Endothelial cell of umbilical vein (primary cell): ENCODE measurements around the gene ADA. TPM values are rescaled to one million over a fixed set of nuclear protein-coding genes. Genes with fewer than 3 reads are reported as not detected.
"Not testable (repeated sequence)": the region's sequence is repeated elsewhere in the genome, so short reads cannot be mapped to it uniquely, and the experiment has no call there.

Source experiments
- BruUV-seq: library from RNA; stranded (reverse); fragments of 400-500 nt; replicated peaks from 2 replicates; lab custom pipeline; 2021; lab: Mats Ljungman, UMichigan
- CTCF ChIA-PET: fragments of 300-600, 350-600 bp; sonication (Branson Sonifier 250); formaldehyde crosslinking; loops from one replicate; lab custom pipeline; 2021; ENCODE audit warnings: antibody characterized with exemption, inconsistent platforms; lab: Charles Lee
- POLR2A ChIA-PET: fragments of 300-600, 350-600 bp; sonication (Branson Sonifier 250); formaldehyde crosslinking; loops from one replicate; lab custom pipeline; 2021; ENCODE audit warnings: antibody characterized with exemption, inconsistent platforms; lab: Charles Lee
- DNase-seq: peaks from one replicate; pipeline ENCODE4 v3.0.0-alpha.2; 2011; ENCODE audit warnings: low read depth, low spot score
- FAIRE-seq: peaks from 2 replicates; lab custom pipeline; 2011; peaks lifted over from hg19 to GRCh38; lab: Jason Lieb, UNC
- H2AFZ ChIP-seq: 2 replicates; pipeline ENCODE4 v1.6.0; 2012; ENCODE audit warnings: low read depth, low read length, control low read depth, inconsistent platforms
- H3K27ac ChIP-seq: 2 replicates; pipeline ENCODE4 v1.5.1; 2011; ENCODE audit warnings: low read depth, mild to moderate bottlenecking, control low read depth, low read length, moderate library complexity; ENCODE audit not compliant: insufficient read depth
- H3K27me3 ChIP-seq, 2 experiments: 2 replicates each; pipeline versions ENCODE4 v1.6.0 to v1.6.1; 2011; ENCODE audit warnings: low read length in 2 of 2, mixed read lengths in 1 of 2; ENCODE audit not compliant: control insufficient read depth in 2 of 2, insufficient read depth in 2 of 2
- H3K36me3 ChIP-seq, 2 experiments: 2 replicates in 1 of 2; 3 replicates in 1 of 2; pipeline ENCODE4 v1.5.1; 2011; ENCODE audit warnings: low read length in 2 of 2, mild to moderate bottlenecking in 1 of 2, moderate library complexity in 1 of 2; ENCODE audit not compliant: control insufficient read depth in 2 of 2, insufficient read depth in 2 of 2; ENCODE audit errors: extremely low read depth in 1 of 2
- H3K4me1 ChIP-seq: 3 replicates; pipeline ENCODE4 v1.5.1; 2011; ENCODE audit warnings: mild to moderate bottlenecking, low read length; ENCODE audit not compliant: control insufficient read depth, insufficient read depth; ENCODE audit errors: extremely low read depth
- H3K4me2 ChIP-seq: 2 replicates; pipeline ENCODE4 v1.6.1; 2011; ENCODE audit warnings: low read length, control low read depth, mixed read lengths; ENCODE audit not compliant: insufficient read depth
- H3K4me3 ChIP-seq, 3 experiments: fragments of 200-600 bp in 1 of 3; sonication (generic), shearing (Covaris generic) in 1 of 3; replicated peaks in 1 of 3; 2 replicates each; pipeline ENCODE4 v1.5.1; 2011 to 2016; ENCODE audit warnings: control low read depth in 3 of 3, low read length in 3 of 3, mild to moderate bottlenecking in 2 of 3, inconsistent platforms in 1 of 3, low read depth in 1 of 3, moderate library complexity in 1 of 3; ENCODE audit not compliant: insufficient read depth in 1 of 3
- H3K79me2 ChIP-seq: 2 replicates; pipeline ENCODE4 v1.6.0; 2012; ENCODE audit warnings: low read length, inconsistent platforms; ENCODE audit not compliant: control insufficient read depth, insufficient read depth
- H3K9ac ChIP-seq: replicated peaks from 2 replicates; pipeline ENCODE3; 2011; ENCODE audit warnings: low read length, control low read depth; ENCODE audit not compliant: insufficient read depth; ENCODE audit errors: extremely low read depth
- H3K9me1 ChIP-seq: replicated peaks from 3 replicates; pipeline ENCODE4 v1.6.0; 2011; ENCODE audit warnings: mild to moderate bottlenecking, low read length; ENCODE audit not compliant: control insufficient read depth, insufficient read depth; ENCODE audit errors: extremely low read depth
- H3K9me3 ChIP-seq: replicated peaks from 2 replicates; pipeline ENCODE4 v1.5.1; 2012; ENCODE audit warnings: low read length, inconsistent platforms; ENCODE audit not compliant: control insufficient read depth, insufficient read depth
- H4K20me1 ChIP-seq: replicated peaks from 2 replicates; pipeline ENCODE3; 2011; ENCODE audit warnings: mild to moderate bottlenecking, low read length; ENCODE audit not compliant: control insufficient read depth, insufficient read depth; ENCODE audit errors: extremely low read depth
- EZH2 ChIP-seq: IDR thresholded peaks from 2 replicates; pipeline ENCODE4 v1.6.1; 2012; ENCODE audit warnings: borderline replicate concordance, low read depth, mild to moderate bottlenecking, moderate library complexity, low read length, inconsistent platforms; ENCODE audit not compliant: severe bottlenecking
- FOS ChIP-seq: IDR thresholded peaks from 2 replicates; pipeline ENCODE4 v1.6.1; 2011; ENCODE audit warnings: mild to moderate bottlenecking, low read length, moderate library complexity, borderline replicate concordance; ENCODE audit not compliant: insufficient read depth
- MAX ChIP-seq: IDR thresholded peaks from 2 replicates; pipeline ENCODE4 v1.6.1; 2011; ENCODE audit not compliant: insufficient read depth, insufficient read length
- MYC ChIP-seq: IDR thresholded peaks from one replicate; pipeline ENCODE4 v1.6.1; 2011; ENCODE audit warnings: mild to moderate bottlenecking, low read depth, low read length
- dilution Hi-C: fragments of 300-500 bp; cut with MboI; formaldehyde crosslinking; loops from one replicate; pipeline ENCODE4 v1.15.0; 2019; ENCODE audit warnings: low sequenced_read_pairs; ENCODE audit not compliant: extremely low pct_ligation_motif_present
- intact Hi-C: fragments of 100-400 bp; cut with micrococcal nuclease; formaldehyde crosslinking; loops from one replicate; pipeline ENCODE4 v1.10.0; 2022
- polyA plus RNA-seq, 4 experiments: library from polyadenylated mRNA; depleted of rRNA in 3 of 4; stranded (reverse) in 3 of 4; unstranded in 1 of 4; fragments of >200 nt; gene quantifications; 2 replicates each; pipeline versions ENCODE4 v1.2.1 to v1.2.3, GENCODE V29; 2011 to 2012; ENCODE audit warnings: missing spikeins in 1 of 4
- total RNA-seq: library from RNA; stranded (reverse); gene quantifications from 2 replicates; pipeline ENCODE4 v1.2.3, GENCODE V29; 2021

Gene ADA
- total and polyA plus RNA-seq, 2 donors (not counting 3 experiments of a cell fraction or from before 2014, with no cell fraction given), result 26.3 to 33.1 TPM

GRCh38 chr20:44698351-44698750 lies 46.9 kb upstream of the ADA start:
- peaks cover 26% of the 10 kb centered on the region for H3K4me1 ChIP-seq
- H3K27ac ChIP-seq, result no peak overlapping the region
- ChIA-PET POLR2A (no interaction called here), CTCF (no interaction called here)
- no peak overlapping the region for H3K9ac ChIP-seq
- no peaks in the 10 kb centered on the region for H3K27me3 ChIP-seq
- H3K9me1 ChIP-seq, result no peaks in the 10 kb centered on the region
- H3K36me3 ChIP-seq, result no peaks in the 10 kb centered on the region
- FAIRE-seq (no peak), DNase-seq (no peak)
- no peaks in the 10 kb centered on the region for H4K20me1 ChIP-seq
- H3K9me3 ChIP-seq, result no peaks in the 10 kb centered on the region
- no peak overlapping the region for H2AFZ ChIP-seq
- H3K4me3 ChIP-seq, result no peak overlapping the region
- intact Hi-C loops (no loop called here), dilution Hi-C loops (no loop called here)
- H3K79me2 ChIP-seq, result no peaks in the 10 kb centered on the region
- H3K4me2 ChIP-seq, result no peak overlapping the region
- BruUV-seq, result no TSS peak
- TF ChIP-seq MAX, result no peak
- no peak for TF ChIP-seq MYC
- no peak for TF ChIP-seq EZH2
- TF ChIP-seq FOS, result no peak

- H3K9me3 ChIP-seq, DNase-seq, POLR2A ChIA-PET, H3K27me3 ChIP-seq, H3K4me3 ChIP-seq, H3K9ac ChIP-seq, H2AFZ ChIP-seq, H3K27ac ChIP-seq, H3K4me2 ChIP-seq, FAIRE-seq, H3K9me1 ChIP-seq, BruUV-seq, intact Hi-C loops, H4K20me1 ChIP-seq, H3K79me2 ChIP-seq, H3K36me3 ChIP-seq, dilution Hi-C loops: not testable (repeated sequence)
- H3K4me1 ChIP-seq, result peaks cover 28% of the 10 kb centered on the region
- CTCF ChIA-PET, result interaction anchor here (1.0 kb wide), 1 partner anchor 33 kb away, joined by 6 read pairs; no protein-coding TSS in a partner anchor
Measured at GRCh38 chr20:44697041-44697440, 45.5 kb upstream of the ADA start.
